K562 (cell line): ENCODE measurements around the gene PCK1. TPM values are rescaled to one million over a fixed set of nuclear protein-coding genes. Genes with fewer than 3 reads are reported as not detected.

ENCODE experiments used
- AFF1 ChIP-seq, 2 experiments: fragments of 450-650 bp; IDR thresholded peaks; 2 replicates each; pipeline ENCODE4 v1.6.1; 2018; ENCODE audit warnings: mild to moderate bottlenecking in 2 of 2, low read depth in 1 of 2; ENCODE audit not compliant: partially characterized antibody in 2 of 2
- DNMT1 ChIP-seq: fragments of 450-650 bp; IDR thresholded peaks from 2 replicates; pipeline ENCODE4 v1.6.1; 2016; ENCODE audit warnings: antibody characterized with exemption, mild to moderate bottlenecking
- HDAC6 ChIP-seq: IDR thresholded peaks from 2 replicates; pipeline ENCODE4 v1.6.1; 2012; ENCODE audit warnings: low read depth, mild to moderate bottlenecking, control low read depth, inconsistent platforms, low read length, moderate library complexity
- HDGF ChIP-seq: fragments of 450-650 bp; IDR thresholded peaks from 2 replicates; pipeline ENCODE4 v1.6.1; 2016
- LARP7 ChIP-seq: fragments of 450-650 bp; IDR thresholded peaks from 2 replicates; pipeline ENCODE4 v1.6.1; 2016
- MAZ ChIP-seq, 2 experiments: fragments of 450-650 bp in 1 of 2; sonication (generic) in 1 of 2; formaldehyde crosslinking; IDR thresholded peaks in 1 of 2; conservative IDR thresholded peaks in 1 of 2; 2 replicates each; pipeline versions ENCODE4 v1.4.0 to v1.5.0; 2020; ENCODE audit warnings: mild to moderate bottlenecking in 1 of 2, missing genetic modification reagents in 1 of 2
- NFXL1 ChIP-seq: fragments of 450-650 bp; formaldehyde crosslinking; IDR thresholded peaks from 2 replicates; pipeline ENCODE4 v1.4.0; 2021; ENCODE audit warnings: mild to moderate bottlenecking
- PRMT5 ChIP-seq: sonication (generic); formaldehyde crosslinking; IDR thresholded peaks from 2 replicates; pipeline ENCODE4 v1.5.0; 2020; ENCODE audit warnings: missing genetic modification reagents
- PTTG1 ChIP-seq: fragments of 450-650 bp; IDR thresholded peaks from 2 replicates; pipeline ENCODE4 v1.6.1; 2016; ENCODE audit warnings: low read depth, mild to moderate bottlenecking, missing genetic modification characterization, missing compliant biosample characterization
- RAD21 ChIP-seq, 2 experiments: fragments of 250-450 bp in 1 of 2; fragments of 450-650 bp in 1 of 2; sonication (Bioruptor Pico) in 1 of 2; formaldehyde crosslinking in 1 of 2; IDR thresholded peaks in 1 of 2; conservative IDR thresholded peaks in 1 of 2; 2 replicates each; pipeline versions ENCODE4 v1.4.0 to v1.8.0; 2020 to 2022; ENCODE audit warnings: mild to moderate bottlenecking in 2 of 2, moderate library complexity in 1 of 2
- SMARCB1 ChIP-seq: IDR thresholded peaks from 2 replicates; pipeline ENCODE4 v1.6.1; 2011; ENCODE audit warnings: improper control_type of control experiment, low read depth; ENCODE audit not compliant: insufficient read length
- THRAP3 ChIP-seq: fragments of 450-650 bp; IDR thresholded peaks from 2 replicates; pipeline ENCODE4 v1.6.1; 2016; ENCODE audit warnings: mild to moderate bottlenecking, inconsistent platforms, borderline replicate concordance
- TRIM28 ChIP-seq: fragments of 450-650 bp; IDR thresholded peaks from 2 replicates; pipeline ENCODE4 v1.6.1; 2017
- ZNF766 ChIP-seq: fragments of 200-800 bp; sonication (Bioruptor generic); conservative IDR thresholded peaks from 2 replicates; pipeline ENCODE4 v1.6.1; 2016; ENCODE audit warnings: missing genetic modification characterization, missing compliant biosample characterization
- polyA plus RNA-seq, 8 experiments: library from polyadenylated mRNA; depleted of rRNA in 4 of 8; stranded (reverse) in 5 of 8; unstranded in 3 of 8; fragments of >200 nt; fragmentation: Nextera tagmentation in 2 of 8; fragmentation: Illumina TruSeq in 1 of 8; extraction: Ambion mirVana in 2 of 8; extraction: Trizol in 1 of 8; gene quantifications; 2 replicates each; pipeline versions ENCODE4 v1.2.1 to v1.2.3, GENCODE V29; 2011 to 2014; ENCODE audit warnings: inconsistent platforms in 1 of 8, missing spikeins in 1 of 8
- total RNA-seq, 7 experiments: library from RNA; depleted of rRNA in 6 of 7; stranded (reverse); fragments of >200 nt in 6 of 7; fragmentation: Illumina TruSeq in 2 of 7; extraction: Trizol in 2 of 7; gene quantifications; 2 replicates each; pipeline versions ENCODE4 v1.2.1 to v1.2.3, GENCODE V29; 2011 to 2021; ENCODE audit warnings: low replicate concordance in 1 of 7
- TF ChIP-seq, protein P1 (sequence below), 2 experiments: fragments of 450-650 bp; formaldehyde crosslinking in 1 of 2; IDR thresholded peaks; 2 replicates each; pipeline versions ENCODE4 v1.4.0 to v1.6.1; 2014 to 2020; ENCODE audit warnings: mild to moderate bottlenecking in 2 of 2, borderline replicate concordance in 1 of 2, low read depth in 1 of 2

Gene PCK1
- total and polyA plus RNA-seq, 9 of the 15 experiments (the other 6 are each of a cell fraction or from before 2014, with no cell fraction given) = 0.05 to 0.73 (median 0.15) TPM

DNA sequence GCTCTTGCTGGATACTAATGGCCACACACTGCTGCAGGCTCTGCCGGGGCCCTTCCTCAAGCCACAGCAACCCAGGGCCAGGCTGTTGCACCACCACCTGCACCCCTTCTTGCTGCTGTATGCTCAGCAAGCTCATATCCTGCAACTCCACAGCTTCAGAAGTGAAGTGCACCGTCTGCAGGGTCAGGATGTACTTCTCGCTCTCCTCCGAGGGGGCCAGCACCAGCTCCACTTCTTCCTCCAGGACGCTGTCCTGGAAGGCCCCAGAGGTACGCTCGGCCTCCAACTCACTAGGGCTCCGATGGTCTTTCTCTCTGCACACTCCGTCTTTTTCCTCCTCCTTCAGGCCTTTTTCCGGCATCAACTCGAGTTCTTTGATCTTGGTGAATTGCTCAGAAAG is 37.1 kb upstream of the PCK1 start (continued):
- TF ChIP-seq ZNF766 (CRISPR knock-in tag) (0 out of 2 replicates have a peak, but pooled peaks have one; percentile 19), HDAC6 (no peak), TRIM28 (no peak), SMARCB1 (no peak), AFF1 (IDR thresholded peaks at IDR 0.05; ENCODE audit: low read depth in 1 of 2, partially characterized antibody in 2 of 2) (no peak), DNMT1 (no peak), NFXL1 (no peak), PRMT5 (CRISPR knock-in tag) (no peak), MAZ (CRISPR knock-in tag; conservative IDR thresholded peaks at IDR 0.05 in 1 of 2, IDR thresholded peaks at IDR 0.05 in 1 of 2) (0 out of 4 replicates have a peak, but pooled peaks of 1 of the 2 experiments have one; percentile 51), RAD21 (CRISPR knock-in tag; conservative IDR thresholded peaks at IDR 0.05 in 1 of 2, IDR thresholded peaks at IDR 0.05 in 1 of 2) (no peak), THRAP3 (no peak), HDGF (peak; percentile 75; the same call in 1 of the 2 replicates), PTTG1 (tag) (no peak), LARP7 (no peak)
- TF ChIP-seq, protein P1, sequence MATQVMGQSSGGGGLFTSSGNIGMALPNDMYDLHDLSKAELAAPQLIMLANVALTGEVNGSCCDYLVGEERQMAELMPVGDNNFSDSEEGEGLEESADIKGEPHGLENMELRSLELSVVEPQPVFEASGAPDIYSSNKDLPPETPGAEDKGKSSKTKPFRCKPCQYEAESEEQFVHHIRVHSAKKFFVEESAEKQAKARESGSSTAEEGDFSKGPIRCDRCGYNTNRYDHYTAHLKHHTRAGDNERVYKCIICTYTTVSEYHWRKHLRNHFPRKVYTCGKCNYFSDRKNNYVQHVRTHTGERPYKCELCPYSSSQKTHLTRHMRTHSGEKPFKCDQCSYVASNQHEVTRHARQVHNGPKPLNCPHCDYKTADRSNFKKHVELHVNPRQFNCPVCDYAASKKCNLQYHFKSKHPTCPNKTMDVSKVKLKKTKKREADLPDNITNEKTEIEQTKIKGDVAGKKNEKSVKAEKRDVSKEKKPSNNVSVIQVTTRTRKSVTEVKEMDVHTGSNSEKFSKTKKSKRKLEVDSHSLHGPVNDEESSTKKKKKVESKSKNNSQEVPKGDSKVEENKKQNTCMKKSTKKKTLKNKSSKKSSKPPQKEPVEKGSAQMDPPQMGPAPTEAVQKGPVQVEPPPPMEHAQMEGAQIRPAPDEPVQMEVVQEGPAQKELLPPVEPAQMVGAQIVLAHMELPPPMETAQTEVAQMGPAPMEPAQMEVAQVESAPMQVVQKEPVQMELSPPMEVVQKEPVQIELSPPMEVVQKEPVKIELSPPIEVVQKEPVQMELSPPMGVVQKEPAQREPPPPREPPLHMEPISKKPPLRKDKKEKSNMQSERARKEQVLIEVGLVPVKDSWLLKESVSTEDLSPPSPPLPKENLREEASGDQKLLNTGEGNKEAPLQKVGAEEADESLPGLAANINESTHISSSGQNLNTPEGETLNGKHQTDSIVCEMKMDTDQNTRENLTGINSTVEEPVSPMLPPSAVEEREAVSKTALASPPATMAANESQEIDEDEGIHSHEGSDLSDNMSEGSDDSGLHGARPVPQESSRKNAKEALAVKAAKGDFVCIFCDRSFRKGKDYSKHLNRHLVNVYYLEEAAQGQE (IDR thresholded peaks at IDR 0.05; ENCODE audit: borderline replicate concordance) = peak; percentile 4; the same call in 1 of the 2 replicates
- TF ChIP-seq, protein P1 (CRISPR knock-in tag; IDR thresholded peaks at IDR 0.05; ENCODE audit: low read depth) = no peak
